LNCaP clone FGC (cell line): Measurements from ENCODE around the gene SEMG2.

Experiments
- DNase-seq: peaks from one replicate; pipeline ENCODE4 v3.0.0-alpha.2; 2011; ENCODE audit warnings: low read depth
- H3K4me3 ChIP-seq: 2 replicates; pipeline ENCODE4 v1.5.1; 2011; ENCODE audit warnings: mild to moderate bottlenecking, low read depth, low read length, control low read depth
- CTCF ChIP-seq: IDR thresholded peaks from 2 replicates; pipeline ENCODE4 v1.5.1; 2012; ENCODE audit warnings: mild to moderate bottlenecking; ENCODE audit not compliant: control insufficient read depth, insufficient read depth; ENCODE audit errors: extremely low read depth

SEMG2 gene

GRCh38 chr20:45251884-45252560 is 30.8 kb downstream of the SEMG2 start:
- H3K4me3 ChIP-seq = no peak overlapping the region
- TF ChIP-seq CTCF = no peak
- DNase-seq = no peak

- no peak for DNase-seq
- TF ChIP-seq CTCF = no peak
- no peak overlapping the region for H3K4me3 ChIP-seq
Measured at GRCh38 chr20:45253261-45253660, 32.1 kb downstream of the SEMG2 start.

GRCh38 chr20:45254383-45255262 is 33.5 kb downstream of the SEMG2 start, which contains the start of gene SLPI:
Gene SLPI, minus strand, starts transcription at chr20:45254564. Its CDS starts 21 bp downstream, at chr20:45254543.
- no peak within 1 kb of the TSS for H3K4me3 ChIP-seq
- no peak for TF ChIP-seq CTCF
- peak; percentile 72 for DNase-seq

- no peak for DNase-seq
- no peak for TF ChIP-seq CTCF
- H3K4me3 ChIP-seq = no peak overlapping the region
Measured at GRCh38 chr20:45257161-45257560, 36.0 kb downstream of the SEMG2 start.

- no peak overlapping the region for H3K4me3 ChIP-seq
- no peak for DNase-seq
- TF ChIP-seq CTCF = no peak
Measured at GRCh38 chr20:45257711-45258110, 36.5 kb downstream of the SEMG2 start.

- H3K4me3 ChIP-seq = no peak overlapping the region
- no peak for DNase-seq
- no peak for TF ChIP-seq CTCF
Measured at GRCh38 chr20:45258259-45258658, 37.1 kb downstream of the SEMG2 start.
